Measurements from ENCODE around the gene CENPA. TPM values are rescaled to one million over a fixed set of nuclear protein-coding genes. Genes with fewer than 3 reads are reported as not detected.

CENPA gene
- total RNA-seq, 1 experiment from 2014 or later, result 45.8 TPM

DNA sequence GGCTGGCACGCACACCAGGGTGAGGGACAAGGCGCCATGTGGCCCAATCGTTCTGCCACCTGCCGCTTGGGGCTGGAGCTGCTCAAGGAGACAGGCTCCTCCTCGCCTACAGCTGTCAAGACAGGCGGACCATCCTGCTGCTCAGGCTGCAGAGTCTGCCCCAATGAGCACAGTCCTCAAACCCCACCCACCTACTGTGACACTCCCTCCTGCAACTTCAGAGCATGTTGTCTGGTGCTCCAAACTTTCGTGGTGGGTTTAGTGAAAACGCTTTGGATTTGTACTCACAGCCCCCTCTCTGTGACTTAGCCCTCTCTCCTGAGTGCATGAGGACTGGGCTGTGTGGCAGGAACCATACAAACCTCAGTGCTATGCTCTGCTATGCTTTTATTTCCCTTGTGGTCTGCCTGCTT is 45.0 kb upstream of the CENPA start:
- Histone ChIP-seq H3K79me2 (ENCODE audit: insufficient read depth, low read length) (no peaks in the 10 kb centered on the region), H3K4me1 (ENCODE audit: control insufficient read depth in 1 of 2, insufficient read depth in 2 of 2, low read length in 2 of 2) (peaks cover 0 to 1% of the 10 kb centered on the region in 2 experiments; a peak in 1 of 4 replicates), H3K9ac (ENCODE audit: low read length) (no peak overlapping the region), H3K27ac (ENCODE audit: low read depth, low read length) (no peak overlapping the region), H4K20me1 (ENCODE audit: insufficient read depth) (no peaks in the 10 kb centered on the region), H3K9me2 (ENCODE audit: insufficient read depth) (no peaks in the 10 kb centered on the region), H3K9me3 (ENCODE audit: control insufficient read depth in 1 of 2, insufficient read depth in 1 of 2, low read depth in 1 of 2, low read length in 2 of 2) (no peaks in the 10 kb centered on the region), H3K27me3 (ENCODE audit: insufficient read depth, low read length) (no peaks in the 10 kb centered on the region), H3K36me3 (ENCODE audit: control insufficient read depth in 1 of 2, insufficient read depth in 2 of 2, low read length in 2 of 2) (no peaks in the 10 kb centered on the region), H3K4me3 (replicated peaks in 1 of 2; ENCODE audit: low read depth in 1 of 2, low read length in 2 of 2) (no peak overlapping the region), H3K4me2 (ENCODE audit: low read length) (no peak overlapping the region), H2AFZ (ENCODE audit: low read depth, low read length, poor library complexity, severe bottlenecking) (no peak overlapping the region)
- no peak for DNase-seq (ENCODE audit: low read depth, low spot score)
- intact Hi-C loops (cut with micrococcal nuclease), result no loop called here
- RAD21 ChIA-PET (ENCODE audit: low non-redundant PET in 1 of 2, low total read pairs in 2 of 2, uncharacterized antibody in 2 of 2, unreplicated experiment in 2 of 2), result no interaction called here
- POLR2A ChIA-PET, result interaction anchor here (1.3 kb wide), 1 partner anchor 20 kb away, joined by 3 read pairs; no protein-coding TSS in a partner anchor
- TF ChIP-seq POLR2A (IDR thresholded peaks at IDR 0.05; ENCODE audit: borderline replicate concordance, extremely low read depth, insufficient read depth, insufficient read length) (peak; percentile 35), FOSL1 (IDR thresholded peaks at IDR 0.05; ENCODE audit: low read depth) (no peak)
- BruUV-seq (replicated peaks), result no TSS peak
- ATAC-seq, result peak; percentile 53
- CTCF ChIA-PET, result interaction anchor here (1.6 to 7.3 kb wide), 2 partner anchors 135 to 163 kb away, joined by 4 to 88 read pairs; no protein-coding TSS in a partner anchor

- ATAC-seq, result no peak
- H3K27ac ChIP-seq (ENCODE audit: low read depth, low read length), result no peak overlapping the region
- intact Hi-C loops (cut with micrococcal nuclease), result no loop called here
These were observed 43.6 kb upstream of the CENPA start for GRCh38 chr2:26742048-26742770.

More at GRCh38 chr2:26742048-26742770, 43.6 kb upstream of the CENPA start:
- ChIA-PET CTCF (interaction anchor here (1.4 to 7.3 kb wide), 2 partner anchors 127 to 137 kb away, joined by 9 to 88 read pairs; no protein-coding TSS in a partner anchor), POLR2A (no interaction called here), RAD21 (ENCODE audit: low non-redundant PET in 1 of 2, low total read pairs in 2 of 2, uncharacterized antibody in 2 of 2, unreplicated experiment in 2 of 2) (no interaction called here)
- Histone ChIP-seq H3K4me3 (replicated peaks in 1 of 2; ENCODE audit: low read depth in 1 of 2, low read length in 2 of 2) (no peak overlapping the region), H3K4me1 (ENCODE audit: control insufficient read depth in 1 of 2, insufficient read depth in 2 of 2, low read length in 2 of 2) (no peaks in the 10 kb centered on the region; a peak in 1 of 4 replicates), H2AFZ (ENCODE audit: low read depth, low read length, poor library complexity, severe bottlenecking) (no peak overlapping the region), H3K79me2 (ENCODE audit: insufficient read depth, low read length) (no peaks in the 10 kb centered on the region), H3K36me3 (ENCODE audit: control insufficient read depth in 1 of 2, insufficient read depth in 2 of 2, low read length in 2 of 2) (no peaks in the 10 kb centered on the region), H3K4me2 (ENCODE audit: low read length) (no peak overlapping the region), H3K27me3 (ENCODE audit: insufficient read depth, low read length) (no peaks in the 10 kb centered on the region), H3K9me3 (ENCODE audit: control insufficient read depth in 1 of 2, insufficient read depth in 1 of 2, low read depth in 1 of 2, low read length in 2 of 2) (no peaks in the 10 kb centered on the region), H4K20me1 (ENCODE audit: insufficient read depth) (no peaks in the 10 kb centered on the region), H3K9me2 (ENCODE audit: insufficient read depth) (no peaks in the 10 kb centered on the region), H3K9ac (ENCODE audit: low read length) (no peak overlapping the region)
- TF ChIP-seq CBX3 (IDR thresholded peaks at IDR 0.05; ENCODE audit: low read depth) (no peak), EZH2phosphoT487 (IDR thresholded peaks at IDR 0.05; ENCODE audit: borderline replicate concordance) (no peak), EGR1 (IDR thresholded peaks at IDR 0.05; ENCODE audit: low read depth) (no peak), JUND (IDR thresholded peaks at IDR 0.05) (no peak), TCF7L2 (IDR thresholded peaks at IDR 0.05; ENCODE audit: borderline replicate concordance, extremely low read depth, insufficient read depth, insufficient read length) (no peak), ZFX (IDR thresholded peaks at IDR 0.05) (no peak), EZH2 (IDR thresholded peaks at IDR 0.05) (no peak), CEBPB (IDR thresholded peaks at IDR 0.05; ENCODE audit: low read depth) (no peak), ZNF274 (IDR thresholded peaks at IDR 0.05; ENCODE audit: low read depth, low read length) (no peak), ATF3 (IDR thresholded peaks at IDR 0.05) (no peak), SRF (IDR thresholded peaks at IDR 0.05; ENCODE audit: low read depth) (no peak), RAD21 (IDR thresholded peaks at IDR 0.05; ENCODE audit: low read depth) (no peak)
- TF ChIP-seq, protein P1, sequence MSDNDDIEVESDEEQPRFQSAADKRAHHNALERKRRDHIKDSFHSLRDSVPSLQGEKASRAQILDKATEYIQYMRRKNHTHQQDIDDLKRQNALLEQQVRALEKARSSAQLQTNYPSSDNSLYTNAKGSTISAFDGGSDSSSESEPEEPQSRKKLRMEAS (IDR thresholded peaks at IDR 0.05), result no peak
- BruUV-seq (replicated peaks), result no TSS peak
- no peak for DNase-seq (ENCODE audit: low read depth, low spot score)

Data from HCT116 (cell line).